HG02938 (cell line): ENCODE data around the gene PPP1R12C.
"Not testable (repeated sequence)": the region's sequence is repeated elsewhere in the genome, so short reads cannot be mapped to it uniquely, and the experiment has no call there.

ENCODE experiments used
- ATAC-seq: cut with Tn5 transposase; IDR thresholded peaks from one replicate; pipeline ENCODE4 v1.9.1; 2021; ENCODE audit warnings: mild to moderate bottlenecking, moderate library complexity; ENCODE audit not compliant: unreplicated experiment

The PPP1R12C gene

GRCh38 chr19:55116859-55117662 lies at the start of gene PPP1R12C:
TSS of gene PPP1R12C (minus strand) at chr19:55117637. CDS start at chr19:55117543, 94 bp downstream.
- ATAC-seq: peak; percentile 8

DNA sequence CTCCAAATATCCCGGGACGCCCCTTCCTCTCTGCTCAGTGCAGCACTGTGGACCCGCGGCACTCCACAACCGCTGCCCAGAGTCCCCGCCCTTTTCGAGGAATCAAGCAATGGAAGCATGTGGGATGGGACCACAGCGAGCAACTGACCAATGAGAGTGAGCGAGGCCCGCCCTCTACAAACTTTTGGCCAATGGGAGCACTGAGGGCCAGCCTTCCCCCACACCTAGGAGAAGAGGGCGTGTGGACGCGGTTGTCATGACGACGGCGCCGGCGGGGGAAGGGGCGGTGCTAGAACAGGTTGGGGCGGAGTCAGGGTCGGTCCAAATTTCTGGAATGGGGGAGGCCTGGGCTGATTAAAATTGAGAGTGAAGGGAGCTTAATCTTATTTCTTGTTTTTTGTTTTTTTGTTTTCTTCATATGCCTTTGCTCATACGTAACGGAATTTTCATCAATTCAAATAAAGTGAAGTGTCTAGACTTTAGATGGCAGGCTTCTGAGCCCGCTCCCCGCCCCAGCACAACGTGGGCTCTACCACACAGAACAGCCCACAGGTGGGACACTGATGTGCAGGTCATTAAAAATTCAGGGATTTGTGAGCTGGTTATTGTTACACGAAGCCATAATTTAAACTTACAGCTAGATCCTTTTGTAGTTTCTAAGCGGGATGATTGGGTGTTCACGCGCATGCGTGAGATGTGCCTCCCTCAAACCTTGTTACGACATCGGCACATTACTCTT lies 49.3 kb upstream of the PPP1R12C start, which contains the start of gene DNAAF3:
Gene DNAAF3 (minus strand): TSS at position 84 of the 739 bp plus-strand sequence. CDS start 200 bp downstream, outside the sequence.
- peak; percentile 75 for ATAC-seq

- no peak for ATAC-seq
Observed at GRCh38 chr19:55165952-55166529, 48.6 kb upstream of the PPP1R12C start.

DNA sequence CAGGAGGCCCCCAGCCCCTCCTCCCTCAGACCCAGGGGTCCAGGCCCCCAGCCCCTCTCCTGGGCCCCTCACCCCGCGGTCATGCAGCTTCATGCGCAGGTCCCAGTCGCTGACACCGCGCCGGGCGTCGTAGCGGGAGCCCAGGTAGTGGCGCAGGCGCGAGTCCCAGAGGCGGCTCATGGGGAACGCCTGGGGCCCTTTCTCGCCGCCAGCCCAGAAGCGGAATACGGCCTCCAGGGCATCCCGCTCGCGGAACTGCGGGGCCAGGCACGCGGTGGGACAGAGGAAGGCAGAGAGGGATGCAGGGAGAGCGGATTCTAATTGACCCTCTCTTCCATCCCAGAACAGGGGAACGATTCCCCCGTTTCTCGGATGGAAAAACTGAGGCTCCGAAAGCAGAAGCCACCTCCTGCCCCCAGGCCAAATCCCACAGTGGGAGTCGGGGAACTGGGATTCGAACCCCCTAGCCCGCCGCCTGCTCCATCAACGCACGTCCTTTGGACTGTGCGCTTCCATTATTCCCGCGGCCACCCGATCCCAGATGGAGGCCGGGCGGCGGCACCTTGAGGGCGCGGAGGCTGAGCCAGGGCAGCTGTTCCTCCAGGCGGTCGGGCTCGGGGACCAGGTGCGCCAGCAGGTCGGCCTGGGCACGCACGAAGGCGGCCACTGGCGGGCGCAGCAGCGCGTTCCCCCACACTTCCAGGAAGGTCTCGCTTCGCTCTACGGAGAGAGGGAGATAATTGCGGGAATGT lies 44.3 kb upstream of the PPP1R12C start:
- no peak for ATAC-seq

DNA sequence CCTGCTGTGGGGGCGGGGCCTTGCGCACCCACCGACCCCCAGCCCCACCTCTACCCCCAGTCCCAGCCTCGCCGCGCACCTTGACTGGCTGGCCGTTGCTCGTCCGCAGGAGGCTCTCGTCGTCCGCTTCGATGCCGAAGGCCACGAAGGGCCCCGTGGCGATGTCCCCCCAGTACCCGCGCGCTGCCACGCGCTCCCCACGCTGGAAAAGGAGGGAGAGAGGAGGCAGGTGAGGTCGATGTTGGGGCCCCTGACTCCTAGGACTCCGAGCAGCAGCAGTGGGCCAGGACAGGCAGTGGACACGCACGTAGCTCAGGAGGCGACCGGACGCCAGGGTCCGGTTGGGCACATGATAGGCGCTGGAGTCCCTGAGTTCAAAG lies 43.5 kb upstream of the PPP1R12C start:
- ATAC-seq: no peak

- ATAC-seq: no peak
Observed at GRCh38 chr19:55160128-55160985, 42.9 kb upstream of the PPP1R12C start.

DNA sequence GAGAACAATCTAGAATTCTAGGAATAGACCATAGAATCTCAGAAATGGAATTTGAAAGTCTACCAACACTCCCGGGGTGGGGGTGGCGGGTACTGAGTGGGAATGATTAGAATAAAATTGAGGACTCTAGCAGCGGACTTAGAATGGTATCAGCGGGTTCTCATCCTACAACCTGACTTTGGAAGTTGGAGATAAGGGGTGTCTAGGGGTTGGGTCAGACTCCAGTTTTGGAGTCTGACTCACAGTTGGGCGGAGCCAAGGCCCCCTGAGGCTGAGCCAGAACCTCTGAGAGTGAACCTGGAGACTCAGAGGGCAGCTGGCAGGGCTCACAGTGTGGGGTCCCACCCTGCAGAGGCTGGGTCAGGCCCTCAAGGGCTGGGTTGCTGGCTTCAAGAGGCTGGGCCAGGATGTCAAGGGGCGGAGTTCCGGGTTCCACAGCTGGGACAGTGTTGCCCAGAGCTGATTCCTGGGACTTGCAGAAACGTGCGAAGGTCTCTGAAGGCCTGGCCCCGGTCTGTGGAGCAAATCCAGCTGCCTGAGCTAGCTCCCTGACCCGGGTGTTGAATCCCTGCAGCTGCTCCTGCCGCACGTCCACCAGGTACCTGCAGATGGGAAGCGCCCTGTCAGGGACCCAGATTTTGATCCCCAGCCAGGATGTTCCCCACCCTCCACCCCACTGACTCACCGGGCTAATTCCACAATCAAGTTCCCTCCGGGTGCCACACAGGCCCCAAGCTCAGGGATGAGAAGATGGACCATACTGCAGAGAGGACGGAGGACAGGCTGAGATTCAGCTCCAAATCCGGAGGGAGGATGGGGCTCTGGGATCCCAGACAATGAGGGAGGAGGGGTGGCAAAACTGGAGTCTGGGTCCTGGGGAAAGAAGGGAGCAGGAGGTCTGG lies 41.7 kb upstream of the PPP1R12C start:
- ATAC-seq: no peak

DNA sequence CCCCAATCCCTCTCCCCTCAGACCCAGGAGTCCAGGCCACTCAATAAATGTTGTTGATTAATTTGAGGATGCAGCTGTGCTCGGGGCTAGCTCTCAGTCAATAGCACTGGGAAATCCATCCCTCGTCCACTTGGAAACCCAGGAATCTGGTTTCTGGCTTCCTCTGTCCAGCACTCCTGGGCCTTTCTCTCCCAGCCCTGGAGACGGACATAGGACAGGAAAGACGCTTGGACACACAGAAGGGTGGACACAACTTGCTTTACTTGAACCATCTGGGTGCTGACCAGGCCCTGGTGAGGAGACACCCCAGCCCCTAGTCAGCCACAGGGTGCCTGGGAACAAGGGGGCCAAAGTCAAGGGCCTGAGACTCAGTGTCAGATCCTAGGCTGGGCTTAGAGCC lies 41.0 kb upstream of the PPP1R12C start:
- ATAC-seq: no peak

GRCh38 chr19:55157064-55157908 lies 39.8 kb upstream of the PPP1R12C start, which contains the start of gene TNNI3:
TSS of gene TNNI3 (minus strand) at chr19:55157732. CDS start at chr19:55157589, 143 bp downstream.
- no peak for ATAC-seq

- ATAC-seq: no peak
Observed at GRCh38 chr19:55156202-55157063, 39.0 kb upstream of the PPP1R12C start.

GRCh38 chr19:55155784-55156183 lies 38.3 kb upstream of the PPP1R12C start:
- not testable (repeated sequence) for ATAC-seq

- ATAC-seq: no peak
Observed at GRCh38 chr19:55153652-55154264, 36.3 kb upstream of the PPP1R12C start.

GRCh38 chr19:55152017-55152416 lies 34.6 kb upstream of the PPP1R12C start:
- no peak for ATAC-seq

GRCh38 chr19:55149078-55150003 lies 31.9 kb upstream of the PPP1R12C start, which contains the start of gene TNNT1:
TSS of gene TNNT1 (minus strand) at chr19:55149206. CDS start at chr19:55147157, 2,049 bp downstream.
- ATAC-seq: no peak

GRCh38 chr19:55147545-55148251 lies 30.3 kb upstream of the PPP1R12C start:
- no peak for ATAC-seq
